HPDE6-E6E7 (cell line): Measurements from ENCODE around the gene CCNI.

Experiments used
- DNase-seq: peaks from one replicate; pipeline ENCODE4 v3.0.0; 2011; ENCODE audit warnings: missing footprints; ENCODE audit errors: extremely low spot score

The CCNI gene

DNA sequence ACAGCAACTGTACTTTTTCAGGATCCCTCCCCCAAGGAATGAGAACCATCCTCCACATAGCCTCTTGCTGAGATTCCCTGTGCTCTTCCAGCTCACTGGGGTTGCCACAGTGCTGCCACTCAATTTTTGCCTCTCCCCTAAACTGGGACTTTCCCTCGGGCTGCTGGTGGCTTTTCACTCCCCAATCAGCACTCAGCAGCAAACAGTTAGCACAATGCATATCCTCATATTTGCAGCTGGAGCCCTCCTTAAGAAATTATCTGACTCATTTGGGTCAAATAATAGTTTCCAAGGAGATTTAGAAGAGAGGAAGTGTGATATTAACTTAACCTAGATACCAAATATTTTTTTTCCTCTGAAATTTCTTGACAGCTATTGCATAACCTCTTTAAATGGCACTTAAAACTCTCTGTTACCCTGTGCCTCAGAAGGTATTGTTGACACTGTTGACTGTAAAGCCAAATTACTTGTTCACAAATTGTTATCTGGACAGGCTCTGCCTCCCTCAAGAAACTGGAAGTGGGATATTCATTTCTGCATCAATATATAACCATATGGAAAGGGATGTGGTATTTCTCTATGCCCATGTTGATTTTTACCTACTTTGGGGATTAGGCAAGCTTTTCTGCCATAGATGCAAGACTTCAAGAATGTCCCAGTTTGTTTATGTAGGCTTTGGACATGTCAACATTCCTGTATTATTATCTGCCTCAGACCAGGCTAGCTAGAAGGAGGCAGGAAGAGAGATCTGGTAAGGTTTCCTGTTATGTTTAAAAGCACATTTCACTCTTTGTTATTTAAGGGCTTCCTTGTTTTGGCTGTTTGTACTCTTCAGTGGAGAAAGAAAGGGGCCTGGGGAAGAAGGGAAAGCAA is 68.2 kb downstream of the CCNI start:
- DNase-seq, result peak; percentile 25

- no peak for DNase-seq
These were observed 68.9 kb downstream of the CCNI start for GRCh38 chr4:77006753-77007353.

DNA sequence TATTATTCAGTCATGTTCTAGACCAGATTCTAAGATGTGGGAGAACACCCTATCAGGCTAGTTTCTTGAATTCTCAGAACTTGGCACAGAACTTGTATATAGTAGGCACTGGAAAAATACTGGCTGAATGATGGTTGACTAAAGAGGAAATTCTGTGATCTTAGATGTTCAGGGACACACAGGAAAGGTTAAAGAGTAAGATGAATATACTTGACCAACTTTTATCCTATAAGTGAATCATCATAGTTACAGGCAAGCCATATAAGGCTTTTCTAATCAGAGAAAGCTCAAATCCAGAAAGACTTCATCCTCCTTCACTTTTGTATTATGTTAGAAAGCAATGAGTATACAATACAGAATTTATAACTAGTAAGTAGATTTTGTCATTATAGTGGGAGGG is 72.4 kb downstream of the CCNI start:
- no peak for DNase-seq

GRCh38 chr4:77002321-77003107 is 73.3 kb downstream of the CCNI start:
- no peak for DNase-seq

- DNase-seq, result no peak
These were observed 73.9 kb downstream of the CCNI start for GRCh38 chr4:77001907-77002306.

DNA sequence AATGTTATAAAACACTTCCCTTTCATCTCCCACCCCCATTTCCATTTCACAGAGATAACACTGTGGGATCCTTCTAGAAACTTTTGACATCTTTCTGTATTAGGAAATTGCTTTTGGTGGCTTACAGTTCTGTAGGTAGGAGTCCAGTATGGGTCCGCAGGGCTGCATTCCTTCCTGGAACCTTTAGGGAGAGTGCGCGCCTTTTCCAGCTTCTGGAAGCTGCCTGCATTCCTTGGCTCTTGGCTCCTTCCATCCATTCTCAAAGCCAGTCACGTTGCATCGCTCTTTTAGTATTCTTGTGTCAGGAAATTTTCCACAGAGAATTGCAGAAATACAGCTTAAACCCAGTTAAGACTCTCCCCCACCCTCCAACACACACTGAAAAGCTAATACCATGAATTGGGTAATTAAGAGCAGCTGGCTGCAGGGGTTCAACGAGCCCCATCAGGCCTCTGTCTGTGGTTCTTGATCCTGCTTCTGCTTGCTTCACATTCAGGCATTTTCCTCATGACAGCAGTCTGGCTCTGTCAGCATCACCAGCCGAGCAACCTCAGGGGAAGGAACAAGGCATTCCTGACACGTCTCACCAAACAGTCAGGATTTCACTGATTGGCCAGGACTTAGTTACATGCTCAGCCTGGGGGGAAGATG is 77.4 kb downstream of the CCNI start:
- no peak for DNase-seq

DNA sequence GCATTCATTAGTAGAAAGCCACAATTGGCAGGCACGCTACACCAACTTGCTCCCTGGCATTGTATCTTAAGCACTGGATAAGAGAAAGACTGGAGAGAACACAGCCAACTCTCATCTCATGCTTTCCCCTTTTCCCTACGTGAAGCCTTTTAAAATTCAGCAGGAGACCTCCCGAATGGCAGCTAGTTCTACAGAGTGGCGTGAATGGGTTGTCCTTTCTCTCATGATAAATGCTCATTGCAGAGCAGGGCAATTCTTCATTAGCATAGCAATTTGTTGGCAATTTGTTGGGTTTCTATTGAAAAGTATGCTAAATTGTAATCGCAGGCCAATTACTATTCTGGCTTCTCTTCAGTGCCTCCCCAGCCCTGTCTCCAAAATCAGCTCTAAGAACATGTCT is 78.3 kb downstream of the CCNI start:
- DNase-seq, result no peak
